Measurements from ENCODE around the gene MMP1. TPM values are rescaled to one million over a fixed set of nuclear protein-coding genes. Genes with fewer than 3 reads are reported as not detected.

The MMP1 gene
- total RNA-seq, 6 experiments from 2014 or later: 523 to 1,218 (median 1,082) TPM

- Mint-ChIP-seq H3K27ac (no peak overlapping the region), H3K27me3 (ENCODE audit: insufficient read depth) (peaks cover 7% of the 10 kb centered on the region), H3K36me3 (ENCODE audit: low read depth) (no peaks in the 10 kb centered on the region), H3K9me3 (no peaks in the 10 kb centered on the region), H3K4me3 (no peak overlapping the region), H3K4me1 (ENCODE audit: low read depth) (peaks cover 22% of the 10 kb centered on the region)
- no peak for DNase-seq
- no peak for TF ChIP-seq CTCF (IDR thresholded peaks at IDR 0.05)
Measured at GRCh38 chr11:102784380-102784779, 13.6 kb downstream of the MMP1 start.

- no peak for TF ChIP-seq CTCF (IDR thresholded peaks at IDR 0.05)
- H3K4me3 Mint-ChIP-seq: no peak overlapping the region
- no peaks in the 10 kb centered on the region for H3K9me3 Mint-ChIP-seq
- no peak overlapping the region for H3K27ac Mint-ChIP-seq
- H3K36me3 Mint-ChIP-seq (ENCODE audit: low read depth): no peaks in the 10 kb centered on the region
- DNase-seq: no peak
- peaks cover 20% of the 10 kb centered on the region for H3K4me1 Mint-ChIP-seq (ENCODE audit: low read depth)
- H3K27me3 Mint-ChIP-seq (ENCODE audit: insufficient read depth): peaks cover 7% of the 10 kb centered on the region
Measured at GRCh38 chr11:102783720-102784119, 14.2 kb downstream of the MMP1 start.

GRCh38 chr11:102783016-102783415 lies 14.9 kb downstream of the MMP1 start:
- Mint-ChIP-seq H3K27ac (no peak overlapping the region), H3K27me3 (ENCODE audit: insufficient read depth) (peaks cover 5% of the 10 kb centered on the region), H3K9me3 (no peaks in the 10 kb centered on the region), H3K36me3 (ENCODE audit: low read depth) (no peaks in the 10 kb centered on the region), H3K4me3 (no peak overlapping the region), H3K4me1 (ENCODE audit: low read depth) (peaks cover 15% of the 10 kb centered on the region)
- no peak for DNase-seq
- no peak for TF ChIP-seq CTCF (IDR thresholded peaks at IDR 0.05)

- Mint-ChIP-seq H3K4me1 (ENCODE audit: low read depth) (peaks cover 15% of the 10 kb centered on the region), H3K36me3 (ENCODE audit: low read depth) (no peaks in the 10 kb centered on the region), H3K27me3 (ENCODE audit: insufficient read depth) (peaks cover 5% of the 10 kb centered on the region), H3K4me3 (no peak overlapping the region), H3K27ac (no peak overlapping the region), H3K9me3 (no peaks in the 10 kb centered on the region)
- no peak for TF ChIP-seq CTCF (IDR thresholded peaks at IDR 0.05)
- no peak for DNase-seq
Measured at GRCh38 chr11:102781676-102782075, 16.3 kb downstream of the MMP1 start.

GRCh38 chr11:102780491-102780918 lies 17.5 kb downstream of the MMP1 start, which contains the start of gene MMP10:
Gene MMP10 (minus strand): TSS chr11:102780628. CDS start chr11:102780591, 37 bp downstream.
- Mint-ChIP-seq H3K27ac (no peak within 1 kb of the TSS), H3K27me3 (ENCODE audit: insufficient read depth) (peaks cover 5% of the 10 kb centered on the region), H3K36me3 (ENCODE audit: low read depth) (no peaks in the 10 kb centered on the region), H3K4me1 (ENCODE audit: low read depth) (peaks cover 15% of the 10 kb centered on the region), H3K9me3 (no peaks in the 10 kb centered on the region), H3K4me3 (no peak within 1 kb of the TSS)
- DNase-seq: peak; percentile 80
- peak; percentile 81 for TF ChIP-seq CTCF (IDR thresholded peaks at IDR 0.05)

- H3K4me3 Mint-ChIP-seq: no peak overlapping the region
- peaks cover 11% of the 10 kb centered on the region for H3K27me3 Mint-ChIP-seq (ENCODE audit: insufficient read depth)
- no peaks in the 10 kb centered on the region for H3K36me3 Mint-ChIP-seq (ENCODE audit: low read depth)
- H3K4me1 Mint-ChIP-seq (ENCODE audit: low read depth): peaks cover 15% of the 10 kb centered on the region
- H3K9me3 Mint-ChIP-seq: no peaks in the 10 kb centered on the region
- no peak overlapping the region for H3K27ac Mint-ChIP-seq
- no peak for TF ChIP-seq CTCF (IDR thresholded peaks at IDR 0.05)
- no peak for DNase-seq
Measured at GRCh38 chr11:102776454-102776853, 21.5 kb downstream of the MMP1 start.

All from HFFc6 (cell line).